NCI-H748 (cell line): ENCODE data around the gene RPL18A.

ENCODE experiments used
- DNase-seq: peaks from one replicate; lab custom pipeline; 2025; ENCODE audit not compliant: unreplicated experiment; lab: John Stamatoyannopoulos, UW

The RPL18A gene

DNA sequence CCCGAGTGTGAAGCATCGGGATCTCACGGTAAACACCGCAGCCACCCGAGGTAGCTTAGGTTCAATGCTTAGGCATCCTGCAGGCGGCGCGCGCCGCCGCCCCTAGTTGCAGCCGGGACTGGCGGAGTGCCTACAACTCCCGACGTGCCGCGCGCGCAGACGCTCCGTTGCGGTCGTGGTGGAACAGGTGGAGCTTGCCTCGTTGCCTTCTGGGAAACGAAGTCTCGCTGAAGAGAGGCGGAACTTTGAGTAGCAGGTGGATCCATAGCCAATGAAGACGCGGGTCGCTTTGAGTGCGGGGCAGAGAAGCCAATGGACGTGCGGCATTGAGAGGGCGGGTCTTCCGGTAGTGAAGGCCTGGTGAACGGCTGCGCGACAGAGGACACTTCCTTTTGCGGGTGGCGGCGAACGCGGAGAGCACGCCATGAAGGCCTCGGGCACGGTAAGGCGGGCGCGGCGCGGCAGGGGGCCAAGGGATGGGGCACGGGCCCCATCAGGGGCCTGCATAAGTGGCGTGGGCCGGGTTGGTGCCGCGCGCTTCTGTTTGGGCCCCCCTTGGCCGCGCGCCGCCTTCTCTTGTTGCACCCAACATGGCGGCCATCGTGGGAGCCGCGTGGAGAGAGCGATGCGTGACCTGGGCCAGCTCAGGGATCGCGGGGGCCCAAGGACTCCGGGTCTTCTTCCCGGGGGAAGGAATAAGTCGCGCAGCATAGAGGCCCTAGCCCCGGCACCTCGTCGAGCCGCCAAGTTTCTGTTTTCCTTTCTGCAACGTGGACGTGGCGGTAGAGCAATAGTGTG lies at the start of gene RPL18A:
Gene RPL18A (plus strand): TSS at position 378 of the 798 bp plus-strand sequence. CDS start 47 bp downstream, at position 425.
- peak; percentile 99 for DNase-seq

DNA sequence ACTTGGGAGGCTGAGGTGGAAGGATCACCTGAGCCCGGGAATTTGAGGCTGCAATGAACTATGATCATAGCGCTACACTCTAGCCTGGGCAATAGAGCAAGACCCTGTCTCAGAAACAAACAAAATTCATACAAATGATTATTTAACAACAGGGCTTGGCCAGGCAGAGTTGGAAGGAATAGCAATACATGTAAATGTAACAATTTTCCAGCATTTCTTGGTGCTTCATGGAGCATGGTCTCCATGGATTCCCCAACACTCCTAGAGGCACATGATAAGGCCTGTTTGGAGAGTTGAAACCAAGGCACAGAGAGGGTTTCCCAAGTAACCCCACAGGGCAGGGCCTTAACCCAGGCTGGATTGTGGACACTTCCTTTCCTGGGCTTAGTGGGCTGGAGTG lies 48.6 kb upstream of the RPL18A start:
- DNase-seq, result no peak

GRCh38 chr19:17811681-17812080 lies 48.0 kb upstream of the RPL18A start:
- no peak for DNase-seq

DNA sequence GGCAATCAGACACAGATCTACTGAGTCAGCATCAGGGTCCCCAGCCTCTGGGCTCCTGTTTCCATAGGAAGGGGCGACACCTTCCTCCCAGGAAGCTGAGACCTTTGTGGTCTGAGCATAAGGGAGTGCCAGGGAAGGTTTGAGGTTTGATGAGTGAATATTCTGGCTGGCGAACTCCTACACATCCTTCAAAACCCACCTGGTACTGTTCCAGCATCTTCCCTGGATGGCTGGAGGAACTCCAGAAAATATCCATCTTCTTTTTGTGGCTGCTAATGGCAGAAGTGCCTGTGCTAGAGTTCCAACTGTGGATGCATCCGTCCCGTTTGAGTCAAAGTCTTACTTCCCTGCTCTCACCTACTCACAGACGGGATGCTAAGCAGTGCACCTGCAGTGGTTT lies 47.6 kb upstream of the RPL18A start:
- no peak for DNase-seq

DNA sequence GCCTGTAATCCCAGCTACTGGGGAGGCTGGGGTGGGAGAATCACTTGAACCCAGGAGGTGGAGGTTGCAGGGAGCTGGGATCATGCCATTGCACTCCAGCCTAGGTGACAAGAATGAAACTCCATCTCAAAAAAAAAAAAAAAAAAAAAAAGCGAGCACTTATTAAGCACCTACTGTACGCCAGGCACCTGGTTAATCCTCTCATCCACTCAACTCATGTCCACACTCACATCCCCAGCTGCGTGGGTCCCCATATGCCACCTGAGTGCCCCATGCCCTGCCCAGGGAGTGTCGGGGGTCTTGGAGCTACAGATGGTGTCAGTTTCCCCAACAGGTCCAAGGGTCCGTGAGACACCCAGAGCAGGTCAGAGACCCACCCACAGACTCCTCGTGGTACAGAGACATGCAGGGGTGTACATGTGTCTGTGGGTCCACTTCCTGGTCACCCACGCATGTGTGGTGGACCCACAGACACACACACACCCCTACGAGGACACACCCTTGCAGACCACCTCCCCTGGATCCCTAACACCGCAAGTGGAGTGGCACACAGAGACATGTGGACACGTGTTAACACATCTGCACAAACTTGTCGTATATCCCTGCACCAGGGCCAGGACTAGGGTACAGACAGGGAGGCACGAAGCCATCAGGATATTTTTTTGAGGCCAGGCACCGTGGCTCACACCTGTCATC lies 41.9 kb upstream of the RPL18A start:
- no peak for DNase-seq

GRCh38 chr19:17821190-17821589 lies 38.5 kb upstream of the RPL18A start, which contains the start of gene INSL3:
Gene INSL3, minus strand, starts transcription at chr19:17821519. Its CDS starts 13 bp downstream, at chr19:17821506.
- no peak for DNase-seq

- DNase-seq, result no peak
Observed at GRCh38 chr19:17824339-17824738, 35.4 kb upstream of the RPL18A start.

DNA sequence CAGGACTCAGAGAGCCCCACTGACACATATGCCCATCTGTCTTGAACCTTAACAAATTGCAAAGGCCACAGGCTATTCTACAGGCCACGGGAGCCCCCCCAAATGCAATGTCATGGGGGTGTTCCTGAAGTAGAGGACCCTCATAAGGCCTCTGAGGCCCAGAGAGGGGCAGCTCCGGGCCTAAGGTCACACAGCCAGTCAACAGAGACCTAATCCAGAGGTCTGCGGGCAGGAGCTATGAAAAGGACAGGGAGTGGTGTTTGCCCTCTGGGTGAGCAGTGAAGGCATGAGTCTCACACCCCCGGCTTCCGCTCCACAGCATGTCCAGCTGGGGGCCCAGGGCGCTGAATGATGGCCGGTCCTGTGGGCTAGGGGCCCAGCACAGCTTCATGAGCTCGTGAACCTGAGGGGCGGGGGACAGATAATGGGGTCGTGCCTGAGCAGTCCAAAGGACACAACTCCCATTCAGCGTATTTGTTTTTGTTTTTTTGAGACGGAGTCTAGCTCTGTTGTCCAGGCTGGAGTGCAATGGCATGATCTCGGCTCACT lies 33.1 kb upstream of the RPL18A start:
- DNase-seq, result no peak

DNA sequence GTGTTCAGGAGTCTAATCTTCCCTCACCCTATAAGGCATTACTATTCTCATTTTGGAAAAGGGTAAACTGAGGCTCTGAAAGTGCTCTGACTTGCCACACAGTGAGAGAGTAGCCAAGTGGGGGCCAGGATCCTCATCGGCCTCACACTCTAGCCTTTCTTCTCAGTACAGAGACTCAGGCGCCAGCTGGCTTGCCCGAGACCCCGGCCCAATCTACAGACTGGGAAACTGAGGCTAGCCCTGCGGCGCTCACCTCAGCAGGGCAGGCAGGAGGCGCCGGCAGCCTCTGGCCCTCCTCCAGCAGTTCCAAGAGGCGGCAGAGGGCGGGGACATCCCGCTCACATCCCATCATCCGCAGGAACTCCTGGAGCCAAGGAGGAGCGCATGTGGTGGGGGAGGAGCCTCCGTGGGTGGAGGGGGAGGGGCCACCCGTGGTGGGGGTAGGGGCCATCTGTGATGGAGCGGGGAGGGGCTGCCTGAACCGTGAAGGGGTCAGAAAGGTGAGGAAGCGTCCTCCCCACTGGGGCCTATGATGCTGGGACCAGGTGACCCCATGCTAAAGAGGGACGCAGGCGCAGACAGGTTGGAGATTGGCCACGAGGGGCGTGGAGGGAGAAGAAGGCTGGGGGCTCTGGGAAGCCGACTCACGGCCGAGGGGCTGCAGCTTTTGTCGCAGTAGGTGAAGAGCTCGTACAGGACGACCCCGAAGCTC lies 29.7 kb upstream of the RPL18A start:
- peak; percentile 76 for DNase-seq

- DNase-seq, result peak; percentile 81
Observed at GRCh38 chr19:17830567-17831418, 28.9 kb upstream of the RPL18A start.

GRCh38 chr19:17831419-17831888 lies 28.3 kb upstream of the RPL18A start:
- DNase-seq, result peak; percentile 37

DNA sequence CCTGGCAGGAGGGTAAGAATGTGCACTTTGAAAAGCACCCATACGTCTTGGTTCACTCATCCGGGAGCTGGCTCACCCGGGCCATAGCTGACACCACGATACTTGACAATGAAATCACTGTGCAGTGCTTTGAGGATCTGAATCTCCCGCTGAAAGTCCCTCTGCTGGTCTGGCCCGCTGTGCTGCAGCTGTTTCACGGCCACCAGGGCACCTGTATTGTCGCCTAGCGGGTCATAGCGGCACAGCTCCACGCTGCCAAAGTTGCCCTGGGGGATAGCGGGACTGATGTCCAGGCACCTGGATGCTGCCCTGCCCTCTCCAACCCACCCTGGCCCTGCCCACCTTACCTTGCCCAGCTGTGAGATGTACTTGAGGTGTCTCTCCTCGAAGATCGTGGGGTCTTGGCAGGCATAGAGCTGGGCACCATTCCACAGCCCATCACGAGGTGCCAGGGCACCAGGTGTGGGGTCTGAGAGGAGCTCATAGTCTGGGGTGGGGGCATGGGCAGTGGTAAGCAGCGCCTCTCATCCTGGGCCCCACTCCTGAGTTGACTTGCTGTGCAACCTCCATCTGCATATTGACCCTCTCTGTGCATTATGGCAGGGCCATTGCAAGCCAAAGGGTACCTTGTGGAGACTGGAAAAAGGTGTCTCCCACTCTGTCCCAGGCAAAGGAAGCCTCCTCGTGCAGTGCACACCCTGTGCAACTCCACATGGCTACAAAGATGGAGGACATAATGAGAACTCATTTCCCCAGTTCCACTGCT lies 27.1 kb upstream of the RPL18A start:
- DNase-seq, result no peak

- DNase-seq, result no peak
Observed at GRCh38 chr19:17834350-17835181, 25.1 kb upstream of the RPL18A start.

- no peak for DNase-seq
Observed at GRCh38 chr19:17835182-17836006, 24.3 kb upstream of the RPL18A start.

DNA sequence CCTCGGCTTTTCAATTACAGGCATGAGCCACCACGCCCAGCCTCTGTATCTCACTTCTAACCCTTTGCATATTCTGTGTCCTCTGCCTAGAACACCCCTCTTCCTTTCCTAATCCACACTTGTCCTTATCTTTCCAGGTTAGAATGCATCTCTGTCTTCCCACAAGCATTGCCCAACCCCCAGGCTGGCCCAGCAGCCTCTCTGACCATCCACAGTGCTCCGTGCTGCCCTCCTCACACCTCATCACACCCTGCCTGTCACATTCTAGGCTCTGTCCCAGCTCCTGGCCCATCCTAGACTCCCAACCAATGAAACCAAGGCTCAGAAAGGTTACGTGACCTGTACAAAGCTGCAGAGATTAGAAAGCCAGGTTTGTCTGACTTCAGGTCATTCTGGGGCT lies 23.2 kb upstream of the RPL18A start:
- no peak for DNase-seq

GRCh38 chr19:17837972-17838371 lies 21.7 kb upstream of the RPL18A start:
- DNase-seq, result no peak

- no peak for DNase-seq
Observed at GRCh38 chr19:17840019-17840418, 19.7 kb upstream of the RPL18A start.

DNA sequence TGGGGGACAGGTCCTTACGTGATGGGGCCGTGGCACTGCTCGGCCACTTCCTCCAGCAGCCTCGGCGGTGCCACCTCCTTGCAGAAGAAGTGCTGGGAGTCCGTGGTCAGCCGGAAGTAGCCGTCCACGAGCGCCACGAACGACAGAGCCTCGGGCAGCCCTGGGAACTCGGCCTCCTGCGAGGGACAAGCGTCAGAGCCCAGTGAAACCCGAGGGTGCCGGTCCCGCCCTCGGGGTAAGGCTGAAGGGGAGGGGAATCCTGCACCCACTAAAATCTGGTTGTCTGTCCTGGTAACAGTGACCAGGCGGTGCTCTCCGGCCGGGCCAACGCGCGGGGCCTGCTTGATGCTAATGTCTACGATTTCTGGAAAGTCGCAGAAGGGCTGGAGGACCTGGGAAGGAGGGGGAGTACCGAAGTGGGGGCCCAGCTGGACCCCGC lies 18.3 kb upstream of the RPL18A start:
- DNase-seq, result peak; percentile 54
